PC-9 (cell line): ENCODE results near the gene LIN52.

Source experiments
- EZH2 ChIP-seq: fragments of 200-600 bp; sonication (generic); IDR thresholded peaks from 2 replicates; pipeline ENCODE4 v1.8.0; 2017; ENCODE audit warnings: antibody characterized with exemption, low read depth
- TF ChIP-seq, protein P1 (sequence below): fragments of 200-600 bp; sonication (generic); conservative IDR thresholded peaks from 2 replicates; pipeline ENCODE4 v1.6.1; 2017; ENCODE audit warnings: mixed run types, antibody characterized with exemption, mild to moderate bottlenecking, moderate library complexity

- TF ChIP-seq, protein P1, sequence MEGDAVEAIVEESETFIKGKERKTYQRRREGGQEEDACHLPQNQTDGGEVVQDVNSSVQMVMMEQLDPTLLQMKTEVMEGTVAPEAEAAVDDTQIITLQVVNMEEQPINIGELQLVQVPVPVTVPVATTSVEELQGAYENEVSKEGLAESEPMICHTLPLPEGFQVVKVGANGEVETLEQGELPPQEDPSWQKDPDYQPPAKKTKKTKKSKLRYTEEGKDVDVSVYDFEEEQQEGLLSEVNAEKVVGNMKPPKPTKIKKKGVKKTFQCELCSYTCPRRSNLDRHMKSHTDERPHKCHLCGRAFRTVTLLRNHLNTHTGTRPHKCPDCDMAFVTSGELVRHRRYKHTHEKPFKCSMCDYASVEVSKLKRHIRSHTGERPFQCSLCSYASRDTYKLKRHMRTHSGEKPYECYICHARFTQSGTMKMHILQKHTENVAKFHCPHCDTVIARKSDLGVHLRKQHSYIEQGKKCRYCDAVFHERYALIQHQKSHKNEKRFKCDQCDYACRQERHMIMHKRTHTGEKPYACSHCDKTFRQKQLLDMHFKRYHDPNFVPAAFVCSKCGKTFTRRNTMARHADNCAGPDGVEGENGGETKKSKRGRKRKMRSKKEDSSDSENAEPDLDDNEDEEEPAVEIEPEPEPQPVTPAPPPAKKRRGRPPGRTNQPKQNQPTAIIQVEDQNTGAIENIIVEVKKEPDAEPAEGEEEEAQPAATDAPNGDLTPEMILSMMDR = no peak
- no peak for TF ChIP-seq EZH2
These were observed 95.1 kb downstream of the LIN52 start for GRCh38 chr14:74179856-74180255.
